Neural cell (in vitro differentiated cells): Measurements from ENCODE around the gene ZNF366. TPM values are rescaled to one million over a fixed set of nuclear protein-coding genes. Genes with fewer than 3 reads are reported as not detected.

Source experiments
- H2AFZ ChIP-seq: fragments of 200-600, 300-800 bp; sonication (generic), shearing (Covaris generic); 2 replicates; pipeline ENCODE4 v1.6.0; 2014; ENCODE audit warnings: low read depth, mild to moderate bottlenecking, antibody characterized with exemption, low read length, moderate library complexity
- H3F3A ChIP-seq: fragments of 200-600 bp; shearing (Covaris generic); 2 replicates; pipeline ENCODE4 v1.6.1; 2016; ENCODE audit warnings: mild to moderate bottlenecking, moderate library complexity, mixed read lengths, antibody characterized with exemption, low read length; ENCODE audit not compliant: insufficient read depth, poor library complexity, severe bottlenecking
- H3K27ac ChIP-seq: fragments of 200-600, 300-800 bp; sonication (generic), shearing (Covaris generic); 2 replicates; pipeline ENCODE4 v1.5.1; 2014; ENCODE audit warnings: mild to moderate bottlenecking, low read length, moderate library complexity
- H3K27me3 ChIP-seq: fragments of 300-800, 200-600 bp; sonication (generic), shearing (Covaris generic); 2 replicates; pipeline ENCODE4 v1.6.0; 2014; ENCODE audit warnings: mild to moderate bottlenecking, low read depth, low read length, moderate library complexity; ENCODE audit not compliant: insufficient read depth
- H3K36me3 ChIP-seq: fragments of 300-800, 200-600 bp; sonication (generic), shearing (Covaris generic); 2 replicates; pipeline ENCODE4 v1.5.1; 2014; ENCODE audit warnings: mild to moderate bottlenecking, antibody characterized with exemption, low read length, moderate library complexity; ENCODE audit not compliant: insufficient read depth
- H3K4me2 ChIP-seq: fragments of 300-800, 200-600 bp; sonication (generic), shearing (Covaris generic); 2 replicates; pipeline ENCODE4 v1.6.0; 2014; ENCODE audit warnings: mild to moderate bottlenecking, low read length
- H3K4me3 ChIP-seq: fragments of 300-800, 200-600 bp; sonication (generic), shearing (Covaris generic); 2 replicates; pipeline ENCODE4 v1.5.1; 2014; ENCODE audit warnings: mild to moderate bottlenecking, low read length, moderate library complexity
- H3K79me2 ChIP-seq: fragments of 200-600 bp; shearing (Covaris generic); replicated peaks from 2 replicates; pipeline ENCODE4 v1.6.0; 2014; ENCODE audit warnings: mild to moderate bottlenecking, low read length, moderate library complexity; ENCODE audit not compliant: insufficient read depth
- H3K9ac ChIP-seq: fragments of 300-800, 200-600 bp; sonication (generic), shearing (Covaris generic); 2 replicates; pipeline ENCODE4 v1.6.1; 2016; ENCODE audit warnings: mild to moderate bottlenecking, low read length, mixed read lengths
- H3K9me2 ChIP-seq: fragments of 200-600 bp; shearing (Covaris generic); 2 replicates; pipeline ENCODE4 v1.6.1; 2016; ENCODE audit warnings: mild to moderate bottlenecking, low read length, mixed read lengths; ENCODE audit not compliant: insufficient read depth
- H3K9me3 ChIP-seq: fragments of 200-600, 300-800 bp; sonication (generic), shearing (Covaris generic); 2 replicates; pipeline ENCODE4 v1.6.1; 2016; ENCODE audit warnings: mild to moderate bottlenecking, mixed run types, low read length, moderate library complexity, mixed read lengths
- H4K20me1 ChIP-seq: fragments of 200-600 bp; shearing (Covaris generic); 2 replicates; pipeline ENCODE4 v1.6.1; 2016; ENCODE audit warnings: mild to moderate bottlenecking, mixed run types; ENCODE audit not compliant: insufficient read depth
- EP300 ChIP-seq: fragments of 450-650 bp; conservative IDR thresholded peaks from 2 replicates; pipeline ENCODE4 v1.6.1; 2014; ENCODE audit warnings: antibody characterized with exemption, mild to moderate bottlenecking, moderate library complexity; ENCODE audit not compliant: poor library complexity, severe bottlenecking
- EZH2 ChIP-seq: fragments of 200-600, 300-800 bp; shearing (Covaris generic), sonication (generic); IDR thresholded peaks from 2 replicates; pipeline ENCODE4 v1.6.1; 2014; ENCODE audit warnings: antibody characterized with exemption, low read length, borderline replicate concordance, mild to moderate bottlenecking; ENCODE audit not compliant: insufficient read depth, poor library complexity, severe bottlenecking
- MXI1 ChIP-seq: fragments of 450-650 bp; conservative IDR thresholded peaks from 2 replicates; pipeline ENCODE4 v1.6.1; 2014; ENCODE audit warnings: antibody characterized with exemption, mild to moderate bottlenecking; ENCODE audit not compliant: poor library complexity, severe bottlenecking
- POLR2AphosphoS5 ChIP-seq: IDR thresholded peaks from 2 replicates; pipeline ENCODE4 v1.6.1; 2012
- RAD21 ChIP-seq: fragments of 450-650 bp; conservative IDR thresholded peaks from 2 replicates; pipeline ENCODE4 v1.6.1; 2014; ENCODE audit warnings: antibody characterized with exemption, mild to moderate bottlenecking, moderate library complexity
- SMC3 ChIP-seq: fragments of 450-650 bp; conservative IDR thresholded peaks from 2 replicates; pipeline ENCODE4 v1.6.1; 2014; ENCODE audit warnings: antibody characterized with exemption, mild to moderate bottlenecking, moderate library complexity; ENCODE audit not compliant: poor library complexity
- TAF1 ChIP-seq: IDR thresholded peaks from 2 replicates; pipeline ENCODE4 v1.6.1; 2012; ENCODE audit warnings: low read depth
- polyA plus RNA-seq: library from polyadenylated mRNA; depleted of rRNA; stranded (reverse); fragments of >200 nt; gene quantifications from 2 replicates; pipeline ENCODE4 v1.2.3, GENCODE V29; 2014
- TF ChIP-seq, protein P1 (sequence below): fragments of 450-650 bp; IDR thresholded peaks from 2 replicates; pipeline ENCODE4 v1.5.1; 2014; ENCODE audit warnings: antibody characterized with exemption, mild to moderate bottlenecking, moderate library complexity; ENCODE audit not compliant: poor library complexity, severe bottlenecking
- TF ChIP-seq, protein P2 (sequence below): IDR thresholded peaks from 2 replicates; pipeline ENCODE4 v1.6.1; 2012; ENCODE audit warnings: borderline replicate concordance

Gene ZNF366
- polyA plus RNA-seq, 1 donor from 2014 or later, result not detected

DNA sequence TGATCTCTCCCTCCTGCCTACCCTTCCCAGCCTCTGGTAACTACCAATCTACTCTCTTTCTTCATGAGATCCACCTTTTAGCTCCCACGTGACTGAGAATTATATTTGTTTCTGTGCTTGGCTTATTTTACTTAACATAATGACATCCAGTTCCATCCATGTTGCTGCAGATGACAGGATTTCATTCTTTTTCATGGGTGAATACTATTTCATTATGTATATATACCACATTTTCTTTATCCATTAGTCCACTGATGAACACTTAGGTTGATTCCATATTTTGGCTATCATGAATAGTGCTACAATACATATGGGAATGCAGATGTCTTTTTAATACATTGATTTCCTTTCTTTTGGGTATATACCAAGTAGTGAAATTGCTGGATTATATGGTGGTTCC, 35.5 kb upstream of the ZNF366 start:
- no peaks in the 10 kb centered on the region for H3K9me3 ChIP-seq
- no peaks in the 10 kb centered on the region for H3K36me3 ChIP-seq
- H3K4me3 ChIP-seq, result no peak overlapping the region
- no peak overlapping the region for H2AFZ ChIP-seq
- H3K4me2 ChIP-seq, result no peak overlapping the region
- H4K20me1 ChIP-seq, result no peaks in the 10 kb centered on the region
- H3K9me2 ChIP-seq, result no peaks in the 10 kb centered on the region
- no peak overlapping the region for H3K9ac ChIP-seq
- no peaks in the 10 kb centered on the region for H3K79me2 ChIP-seq
- TF ChIP-seq POLR2AphosphoS5 (no peak), RAD21 (no peak), MXI1 (no peak), EP300 (no peak), SMC3 (no peak), TAF1 (no peak), EZH2 (no peak)
- TF ChIP-seq, protein P1, sequence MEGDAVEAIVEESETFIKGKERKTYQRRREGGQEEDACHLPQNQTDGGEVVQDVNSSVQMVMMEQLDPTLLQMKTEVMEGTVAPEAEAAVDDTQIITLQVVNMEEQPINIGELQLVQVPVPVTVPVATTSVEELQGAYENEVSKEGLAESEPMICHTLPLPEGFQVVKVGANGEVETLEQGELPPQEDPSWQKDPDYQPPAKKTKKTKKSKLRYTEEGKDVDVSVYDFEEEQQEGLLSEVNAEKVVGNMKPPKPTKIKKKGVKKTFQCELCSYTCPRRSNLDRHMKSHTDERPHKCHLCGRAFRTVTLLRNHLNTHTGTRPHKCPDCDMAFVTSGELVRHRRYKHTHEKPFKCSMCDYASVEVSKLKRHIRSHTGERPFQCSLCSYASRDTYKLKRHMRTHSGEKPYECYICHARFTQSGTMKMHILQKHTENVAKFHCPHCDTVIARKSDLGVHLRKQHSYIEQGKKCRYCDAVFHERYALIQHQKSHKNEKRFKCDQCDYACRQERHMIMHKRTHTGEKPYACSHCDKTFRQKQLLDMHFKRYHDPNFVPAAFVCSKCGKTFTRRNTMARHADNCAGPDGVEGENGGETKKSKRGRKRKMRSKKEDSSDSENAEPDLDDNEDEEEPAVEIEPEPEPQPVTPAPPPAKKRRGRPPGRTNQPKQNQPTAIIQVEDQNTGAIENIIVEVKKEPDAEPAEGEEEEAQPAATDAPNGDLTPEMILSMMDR, result no peak
- TF ChIP-seq, protein P2, sequence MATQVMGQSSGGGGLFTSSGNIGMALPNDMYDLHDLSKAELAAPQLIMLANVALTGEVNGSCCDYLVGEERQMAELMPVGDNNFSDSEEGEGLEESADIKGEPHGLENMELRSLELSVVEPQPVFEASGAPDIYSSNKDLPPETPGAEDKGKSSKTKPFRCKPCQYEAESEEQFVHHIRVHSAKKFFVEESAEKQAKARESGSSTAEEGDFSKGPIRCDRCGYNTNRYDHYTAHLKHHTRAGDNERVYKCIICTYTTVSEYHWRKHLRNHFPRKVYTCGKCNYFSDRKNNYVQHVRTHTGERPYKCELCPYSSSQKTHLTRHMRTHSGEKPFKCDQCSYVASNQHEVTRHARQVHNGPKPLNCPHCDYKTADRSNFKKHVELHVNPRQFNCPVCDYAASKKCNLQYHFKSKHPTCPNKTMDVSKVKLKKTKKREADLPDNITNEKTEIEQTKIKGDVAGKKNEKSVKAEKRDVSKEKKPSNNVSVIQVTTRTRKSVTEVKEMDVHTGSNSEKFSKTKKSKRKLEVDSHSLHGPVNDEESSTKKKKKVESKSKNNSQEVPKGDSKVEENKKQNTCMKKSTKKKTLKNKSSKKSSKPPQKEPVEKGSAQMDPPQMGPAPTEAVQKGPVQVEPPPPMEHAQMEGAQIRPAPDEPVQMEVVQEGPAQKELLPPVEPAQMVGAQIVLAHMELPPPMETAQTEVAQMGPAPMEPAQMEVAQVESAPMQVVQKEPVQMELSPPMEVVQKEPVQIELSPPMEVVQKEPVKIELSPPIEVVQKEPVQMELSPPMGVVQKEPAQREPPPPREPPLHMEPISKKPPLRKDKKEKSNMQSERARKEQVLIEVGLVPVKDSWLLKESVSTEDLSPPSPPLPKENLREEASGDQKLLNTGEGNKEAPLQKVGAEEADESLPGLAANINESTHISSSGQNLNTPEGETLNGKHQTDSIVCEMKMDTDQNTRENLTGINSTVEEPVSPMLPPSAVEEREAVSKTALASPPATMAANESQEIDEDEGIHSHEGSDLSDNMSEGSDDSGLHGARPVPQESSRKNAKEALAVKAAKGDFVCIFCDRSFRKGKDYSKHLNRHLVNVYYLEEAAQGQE, result no peak
- H3K27ac ChIP-seq, result no peak overlapping the region
- H3F3A ChIP-seq, result no peaks in the 10 kb centered on the region
- H3K27me3 ChIP-seq, result no peaks in the 10 kb centered on the region

DNA sequence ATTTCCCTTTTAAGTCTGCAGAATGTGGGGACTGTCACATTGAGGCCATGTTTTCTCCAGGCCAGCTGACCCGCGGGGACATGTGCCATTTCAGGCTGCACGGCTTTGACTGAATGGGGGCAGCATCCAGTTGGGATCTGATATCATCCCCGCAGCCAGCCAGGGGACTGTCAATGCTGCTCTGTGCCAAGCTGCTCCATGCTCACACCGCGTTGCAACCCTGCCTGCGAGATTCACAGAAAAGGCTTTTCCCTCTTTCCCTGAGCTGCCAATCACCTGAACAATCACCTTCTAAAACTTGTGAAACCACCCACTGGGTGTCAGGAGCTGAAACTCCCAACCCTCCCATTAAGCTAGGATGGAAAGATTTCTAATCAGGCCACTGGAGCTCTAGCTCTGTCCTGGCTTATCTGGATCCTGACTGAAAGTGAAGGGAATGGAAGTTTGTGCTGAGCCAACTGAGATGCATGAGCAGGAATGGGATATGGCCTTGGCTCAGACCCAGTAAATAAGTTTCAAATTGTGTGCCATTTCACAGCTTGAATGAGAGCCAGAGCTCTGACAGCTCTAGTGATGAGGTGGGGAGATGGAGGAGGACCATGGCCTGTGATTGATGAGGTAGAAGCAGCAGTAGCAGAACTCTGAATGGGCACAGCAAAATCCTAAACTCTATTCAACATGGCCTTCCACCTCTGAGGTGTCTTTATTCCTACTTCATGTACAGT, 34.5 kb upstream of the ZNF366 start:
- TF ChIP-seq, protein P2, result peak; percentile 39
- TF ChIP-seq TAF1, result no peak
- TF ChIP-seq SMC3, result peak; percentile 11
- no peak overlapping the region for H2AFZ ChIP-seq
- no peak overlapping the region for H3K4me2 ChIP-seq
- H3K9me3 ChIP-seq, result no peaks in the 10 kb centered on the region
- peak overlapping the region; percentile 13 for H3K9ac ChIP-seq
- H3F3A ChIP-seq, result no peaks in the 10 kb centered on the region
- H3K27ac ChIP-seq, result no peak overlapping the region
- H3K4me3 ChIP-seq, result peak overlapping the region; percentile 27
- no peaks in the 10 kb centered on the region for H3K27me3 ChIP-seq
- H3K36me3 ChIP-seq, result no peaks in the 10 kb centered on the region
- H3K79me2 ChIP-seq, result no peaks in the 10 kb centered on the region
- H4K20me1 ChIP-seq, result no peaks in the 10 kb centered on the region
- H3K9me2 ChIP-seq, result no peaks in the 10 kb centered on the region
